Kidney (tissue), 14 donors: ENCODE measurements around the gene KLK5. TPM values are rescaled to one million over a fixed set of nuclear protein-coding genes. Genes with fewer than 3 reads are reported as not detected.
"Not testable (repeated sequence)": the region's sequence is repeated elsewhere in the genome, so short reads cannot be mapped to it uniquely, and the experiment has no call there.

Source experiments
- DNase-seq, 5 donors: peaks; one replicate each; pipeline ENCODE4 v3.0.0-alpha.2; 2013 to 2020
- FAIRE-seq: peaks from 2 replicates; lab custom pipeline; 2012; peaks lifted over from hg19 to GRCh38; lab: Jason Lieb, UNC
- H3K27ac ChIP-seq, 2 donors: one replicate each; pipeline ENCODE4 v1.7.0; 2013; ENCODE audit warnings: low read depth in 2 of 2, low read length in 2 of 2, inconsistent platforms in 1 of 2
- H3K27me3 ChIP-seq: one replicate; pipeline ENCODE4 v1.7.1; 2013; ENCODE audit warnings: low read length, inconsistent platforms; ENCODE audit not compliant: control insufficient read depth, insufficient read depth
- H3K36me3 ChIP-seq, 3 donors: one replicate each; pipeline versions ENCODE4 v1.7.0 to v1.7.1; 2013; ENCODE audit warnings: low read length in 3 of 3, control low read depth in 1 of 3, inconsistent platforms in 1 of 3; ENCODE audit not compliant: insufficient read depth in 3 of 3, control insufficient read depth in 2 of 3
- H3K4me1 ChIP-seq, 3 donors: one replicate each; pipeline versions ENCODE4 v1.7.0 to v1.7.1; 2013; ENCODE audit warnings: low read length in 3 of 3, inconsistent platforms in 1 of 3, low read depth in 1 of 3; ENCODE audit not compliant: control insufficient read depth in 2 of 3, insufficient read depth in 2 of 3
- H3K4me3 ChIP-seq, 3 donors: one replicate each; pipeline versions ENCODE4 v1.7.0 to v1.8.1; 2013; ENCODE audit warnings: low read length in 3 of 3, control low read depth in 1 of 3, inconsistent platforms in 1 of 3
- H3K9ac ChIP-seq, 3 donors: one replicate each; pipeline versions ENCODE4 v1.7.0 to v1.7.1; 2013; ENCODE audit warnings: low read length in 3 of 3, control low read depth in 1 of 3, inconsistent platforms in 1 of 3
- H3K9me3 ChIP-seq, 3 donors: one replicate each; pipeline versions ENCODE4 v1.7.0 to v1.7.1; 2013; ENCODE audit warnings: low read length in 3 of 3, control low read depth in 1 of 3, inconsistent platforms in 1 of 3; ENCODE audit not compliant: control insufficient read depth in 2 of 3, insufficient read depth in 1 of 3
- CTCF ChIP-seq: IDR thresholded peaks from 3 replicates; pipeline ENCODE4 v1.5.1; 2012; ENCODE audit warnings: mild to moderate bottlenecking, moderate library complexity, borderline replicate concordance; ENCODE audit not compliant: insufficient read depth; ENCODE audit errors: extremely low read depth
- intact Hi-C: fragments of 100-400 bp; cut with DNase I; formaldehyde crosslinking; loops from one replicate; pipeline ENCODE4 v1.11.1; 2022
- polyA plus RNA-seq: library from polyadenylated mRNA; stranded (reverse); fragments of 350-450 nt; fragmentation: Illumina TruSeq; extraction: RNeasy Lipid Tissue Mini Kit (QIAGEN cat#74804); gene quantifications from one replicate; pipeline ENCODE4 v1.2.3, GENCODE V29; 2014; ENCODE audit warnings: low read depth, low replicate concordance; ENCODE audit not compliant: insufficient read depth
- total RNA-seq: library from RNA; stranded (reverse); fragmentation: NEBNext Ultra II Directional; extraction: Animal tissue kit (Norgen Biotek cat#: 25700); gene quantifications from one replicate; pipeline ENCODE4 v1.2.1, GENCODE V29; 2021
- donor health status: control.
- donor health status: control.
- donor health status: control.
- donor health status: control.
- donor health status: control.
- donor health status: DM: yes; HTN: yes; CAD: no.
- donor health status: Normal renal cell carcinoma (clear cell type).

The KLK5 gene
- total and polyA plus RNA-seq, 2 donors from 2014 or later = 0.88 to 1.1 TPM

GRCh38 chr19:50974702-50975556, 22.1 kb upstream of the KLK5 start:
- intact Hi-C loops = no loop called here
- H3K27me3 ChIP-seq = no peaks in the 10 kb centered on the region
- DNase-seq = peak in 4 of 5 donors; percentile 29 to 80 (median 46)

GRCh38 chr19:50972795-50973376, 20.0 kb upstream of the KLK5 start:
- DNase-seq (no peak), FAIRE-seq (no peak)
- no peaks in the 10 kb centered on the region for H3K27me3 ChIP-seq
- no peaks in the 10 kb centered on the region for H3K9me3 ChIP-seq
- no peak overlapping the region for H3K27ac ChIP-seq
- no peaks in the 10 kb centered on the region for H3K36me3 ChIP-seq
- no peak overlapping the region for H3K4me3 ChIP-seq
- no peaks in the 10 kb centered on the region for H3K4me1 ChIP-seq
- H3K9ac ChIP-seq = no peak overlapping the region
- no peak for TF ChIP-seq CTCF
- intact Hi-C loops = no loop called here

More at GRCh38 chr19:50974702-50975556, 22.1 kb upstream of the KLK5 start:
- no peak overlapping the region for H3K4me3 ChIP-seq
- no peaks in the 10 kb centered on the region for H3K36me3 ChIP-seq
- no peak for FAIRE-seq
- H3K4me1 ChIP-seq = no peaks in the 10 kb centered on the region
- H3K9ac ChIP-seq = no peak overlapping the region
- no peaks in the 10 kb centered on the region for H3K9me3 ChIP-seq
- no peak overlapping the region for H3K27ac ChIP-seq
- no peak for TF ChIP-seq CTCF

GRCh38 chr19:50969810-50970209, 17.0 kb upstream of the KLK5 start:
- H3K4me1 ChIP-seq, FAIRE-seq, H3K4me3 ChIP-seq, H3K27me3 ChIP-seq, H3K36me3 ChIP-seq, DNase-seq, intact Hi-C loops, H3K9ac ChIP-seq, H3K27ac ChIP-seq, H3K9me3 ChIP-seq: not testable (repeated sequence)

GRCh38 chr19:50969413-50969760, 16.5 kb upstream of the KLK5 start, which contains the start of gene KLK6:
TSS of gene KLK6 (minus strand) at chr19:50969591. CDS start at chr19:50968104, 1,487 bp downstream.
- Histone ChIP-seq H3K4me3 (no peak within 1 kb of the TSS), H3K27ac (no peak within 1 kb of the TSS), H3K9ac (no peak within 1 kb of the TSS), H3K9me3 (no peaks in the 10 kb centered on the region), H3K27me3 (no peaks in the 10 kb centered on the region), H3K36me3 (no peaks in the 10 kb centered on the region), H3K4me1 (no peaks in the 10 kb centered on the region)
- FAIRE-seq (no peak), DNase-seq (peak in 1 of 5 donors; percentile 78)
- intact Hi-C loops = no loop called here
- no peak for TF ChIP-seq CTCF
